Right lobe of liver (tissue), 4 donors: ENCODE data around the gene CDC7.

Source experiments
- CTCF ChIP-seq, 4 donors: fragments of 200-600 bp in 3 of 4; fragments of 450-650 bp in 1 of 4; IDR thresholded peaks; one replicate each; pipeline versions ENCODE4 v1.5.1 to v1.8.0; 2016 to 2022; ENCODE audit warnings: antibody characterized with exemption in 4 of 4, mild to moderate bottlenecking in 2 of 4
- POLR2A ChIP-seq: fragments of 450-650 bp; IDR thresholded peaks from one replicate; pipeline ENCODE4 v1.6.1; 2017; ENCODE audit warnings: antibody characterized with exemption, mild to moderate bottlenecking
- donor health status: DM: no; HTN: no; CAD: no.
- donor health status: DM: no; HTN: no; CAD: no.
- donor health status: DM: no; HTN: yes; CAD: no.

GRCh38 chr1:91559838-91560565, 59.4 kb downstream of the CDC7 start:
- TF ChIP-seq CTCF (IDR thresholded peaks at IDR 0.05) (no peak), POLR2A (no peak)
